ENCODE results near the gene S100A14. TPM values are rescaled to one million over a fixed set of nuclear protein-coding genes. Genes with fewer than 3 reads are reported as not detected.
A peak's percentile ranks its signal among the peaks of the same experiment; 100 is the strongest.

S100A14 gene
- total and polyA plus RNA-seq, 2 of the 4 experiments (the other 2 are of a cell fraction) = 0.10 TPM; not detected in 1

DNA sequence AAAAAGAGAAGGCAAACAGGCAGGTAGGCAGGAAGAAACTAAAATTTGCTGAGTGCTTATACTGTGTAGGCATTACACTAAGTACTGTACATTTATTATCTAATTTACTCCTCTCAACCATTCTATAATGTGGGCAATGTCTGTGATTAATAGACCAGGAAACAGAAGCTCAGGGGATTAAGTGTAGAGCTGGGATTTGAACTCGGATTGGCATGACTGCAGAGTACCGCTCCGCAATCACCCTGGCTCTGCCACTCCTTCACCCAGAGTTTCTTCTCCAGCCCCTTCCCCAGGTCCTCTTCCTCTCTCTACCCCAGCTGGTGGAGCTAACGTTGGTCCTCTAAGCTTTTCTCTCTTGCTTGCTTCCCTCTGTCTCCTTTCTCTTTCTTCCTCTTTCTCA is 39.0 kb downstream of the S100A14 start:
- in situ Hi-C loops (cut with MboI; ENCODE audit: low sequenced_read_pairs) = no loop called here

More for the DNA sequence above, 39.0 kb downstream of the S100A14 start:
- Histone ChIP-seq H3K4me3 (ENCODE audit: insufficient read depth, low read depth, low read length) (no peak overlapping the region), H2BK5ac (ENCODE audit: low read depth, low read length, poor library complexity, severe bottlenecking) (no peak overlapping the region), H2AFZ (replicated peaks; ENCODE audit: low read length, poor library complexity) (peak overlapping the region; percentile 63), H2BK15ac (ENCODE audit: low read depth, low read length) (no peak overlapping the region), H3K23ac (ENCODE audit: low read depth, low read length) (no peak overlapping the region), H3K79me1 (ENCODE audit: low read depth in 1 of 2, low read length in 2 of 2) (no peaks in the 10 kb centered on the region), H2BK20ac (ENCODE audit: low read depth, low read length) (0 out of 2 replicates have a peak overlapping the region, but pooled peaks have one; percentile 5), H2AK9ac (replicated peaks; ENCODE audit: low read depth, low read length, poor library complexity) (no peak overlapping the region), H3K36me3 (ENCODE audit: control insufficient read depth, insufficient read depth, low read length) (no peaks in the 10 kb centered on the region), H3K27ac (ENCODE audit: insufficient read depth, low read length) (no peak overlapping the region), H3K56ac (ENCODE audit: extremely low read depth, insufficient read depth, low read length) (no peak overlapping the region), H3K4ac (ENCODE audit: low read depth, low read length) (0 out of 2 replicates have a peak overlapping the region, but pooled peaks have one; percentile 27), H4K20me1 (ENCODE audit: insufficient read depth, low read length) (no peaks in the 10 kb centered on the region), H4K5ac (ENCODE audit: low read depth, low read length) (no peak overlapping the region), H3K9ac (ENCODE audit: low read depth, low read length) (no peak overlapping the region), H2AK5ac (ENCODE audit: low read depth, low read length) (peak overlapping the region; percentile 37; the same call in 1 of the 2 replicates), H4K8ac (ENCODE audit: low read depth in 2 of 2, low read length in 2 of 2) (no peak overlapping the region; a peak in 1 of 4 replicates), H4K91ac (ENCODE audit: insufficient read depth, low read depth, low read length) (no peak overlapping the region), H3K9me1 (ENCODE audit: insufficient read depth, low read length) (peaks cover 8% of the 10 kb centered on the region), H3K4me2 (ENCODE audit: low read depth, low read length) (no peak overlapping the region), H2BK120ac (ENCODE audit: low read depth, low read length) (peak overlapping the region; percentile 39; the same call in 1 of the 2 replicates), H3K9me3 (ENCODE audit: control insufficient read depth, insufficient read depth, low read length) (no peaks in the 10 kb centered on the region), H3K4me1 (ENCODE audit: control insufficient read depth, insufficient read depth, low read length) (peaks cover 15% of the 10 kb centered on the region), H3K27me3 (ENCODE audit: control insufficient read depth, insufficient read depth, low read length) (no peaks in the 10 kb centered on the region), H3K18ac (ENCODE audit: low read depth, low read length) (no peak overlapping the region), H3K14ac (replicated peaks; ENCODE audit: low read depth, low read length) (0 out of 2 replicates have a peak overlapping the region, but pooled peaks have one; percentile 45)
- TF ChIP-seq RCOR1 (IDR thresholded peaks at IDR 0.05; ENCODE audit: insufficient replicate concordance, low read length) (no peak), NFE2L2 (IDR thresholded peaks at IDR 0.05; ENCODE audit: low read depth, low read length) (no peak), FOS (IDR thresholded peaks at IDR 0.05; ENCODE audit: low read depth, low read length) (no peak), POLR2A (IDR thresholded peaks at IDR 0.05; ENCODE audit: low read depth, low read length) (no peak), BHLHE40 (IDR thresholded peaks at IDR 0.05; ENCODE audit: low read depth, low read length) (no peak), CEBPB (IDR thresholded peaks at IDR 0.05; ENCODE audit: low read depth, low read length) (no peak), RAD21 (IDR thresholded peaks at IDR 0.05; ENCODE audit: low read length) (no peak), MAFK (IDR thresholded peaks at IDR 0.05; ENCODE audit: low read depth, low read length) (no peak), CHD1 (IDR thresholded peaks at IDR 0.05; ENCODE audit: low read depth, low read length) (no peak), RFX5 (IDR thresholded peaks at IDR 0.05; ENCODE audit: low read depth, low read length) (no peak), SMC3 (IDR thresholded peaks at IDR 0.05; ENCODE audit: low read depth, low read length) (no peak), MXI1 (IDR thresholded peaks at IDR 0.05; ENCODE audit: borderline replicate concordance, low read depth, low read length) (no peak)
- TF ChIP-seq, protein P1, sequence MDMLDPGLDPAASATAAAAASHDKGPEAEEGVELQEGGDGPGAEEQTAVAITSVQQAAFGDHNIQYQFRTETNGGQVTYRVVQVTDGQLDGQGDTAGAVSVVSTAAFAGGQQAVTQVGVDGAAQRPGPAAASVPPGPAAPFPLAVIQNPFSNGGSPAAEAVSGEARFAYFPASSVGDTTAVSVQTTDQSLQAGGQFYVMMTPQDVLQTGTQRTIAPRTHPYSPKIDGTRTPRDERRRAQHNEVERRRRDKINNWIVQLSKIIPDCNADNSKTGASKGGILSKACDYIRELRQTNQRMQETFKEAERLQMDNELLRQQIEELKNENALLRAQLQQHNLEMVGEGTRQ (IDR thresholded peaks at IDR 0.05; ENCODE audit: low read depth, low read length) = no peak
- TF ChIP-seq, protein P2, sequence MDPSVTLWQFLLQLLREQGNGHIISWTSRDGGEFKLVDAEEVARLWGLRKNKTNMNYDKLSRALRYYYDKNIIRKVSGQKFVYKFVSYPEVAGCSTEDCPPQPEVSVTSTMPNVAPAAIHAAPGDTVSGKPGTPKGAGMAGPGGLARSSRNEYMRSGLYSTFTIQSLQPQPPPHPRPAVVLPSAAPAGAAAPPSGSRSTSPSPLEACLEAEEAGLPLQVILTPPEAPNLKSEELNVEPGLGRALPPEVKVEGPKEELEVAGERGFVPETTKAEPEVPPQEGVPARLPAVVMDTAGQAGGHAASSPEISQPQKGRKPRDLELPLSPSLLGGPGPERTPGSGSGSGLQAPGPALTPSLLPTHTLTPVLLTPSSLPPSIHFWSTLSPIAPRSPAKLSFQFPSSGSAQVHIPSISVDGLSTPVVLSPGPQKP (IDR thresholded peaks at IDR 0.05; ENCODE audit: borderline replicate concordance, low read depth, low read length) = no peak
- TF ChIP-seq, protein P3, sequence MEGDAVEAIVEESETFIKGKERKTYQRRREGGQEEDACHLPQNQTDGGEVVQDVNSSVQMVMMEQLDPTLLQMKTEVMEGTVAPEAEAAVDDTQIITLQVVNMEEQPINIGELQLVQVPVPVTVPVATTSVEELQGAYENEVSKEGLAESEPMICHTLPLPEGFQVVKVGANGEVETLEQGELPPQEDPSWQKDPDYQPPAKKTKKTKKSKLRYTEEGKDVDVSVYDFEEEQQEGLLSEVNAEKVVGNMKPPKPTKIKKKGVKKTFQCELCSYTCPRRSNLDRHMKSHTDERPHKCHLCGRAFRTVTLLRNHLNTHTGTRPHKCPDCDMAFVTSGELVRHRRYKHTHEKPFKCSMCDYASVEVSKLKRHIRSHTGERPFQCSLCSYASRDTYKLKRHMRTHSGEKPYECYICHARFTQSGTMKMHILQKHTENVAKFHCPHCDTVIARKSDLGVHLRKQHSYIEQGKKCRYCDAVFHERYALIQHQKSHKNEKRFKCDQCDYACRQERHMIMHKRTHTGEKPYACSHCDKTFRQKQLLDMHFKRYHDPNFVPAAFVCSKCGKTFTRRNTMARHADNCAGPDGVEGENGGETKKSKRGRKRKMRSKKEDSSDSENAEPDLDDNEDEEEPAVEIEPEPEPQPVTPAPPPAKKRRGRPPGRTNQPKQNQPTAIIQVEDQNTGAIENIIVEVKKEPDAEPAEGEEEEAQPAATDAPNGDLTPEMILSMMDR (conservative IDR thresholded peaks at IDR 0.05; ENCODE audit: low read depth, low read length) = no peak
- no peak for DNase-seq
- intact Hi-C loops (cut with micrococcal nuclease) = no loop called here
- no CpG with 5 or more reads among the region's 4 CpGs for WGBS, 2 experiments (ENCODE audit: extremely low coverage in 2 of 2, insufficient read length in 1 of 2)
- no peak for ATAC-seq (ENCODE audit: low read depth)
- ChIA-PET POLR2A (ENCODE audit: unreplicated experiment) (interaction anchor here (0.9 to 1.5 kb wide), 3 partner anchors 32 to 57 kb away, joined by 3 to 5 read pairs (median 5); partner anchors contain the start of gene CHTOP), CTCF (interaction anchor here (0.8 kb wide), 1 partner anchor 12 kb away, joined by 3 read pairs; no protein-coding TSS in a partner anchor)
- dilution Hi-C loops (cut with HindIII; ENCODE audit: low sequenced_read_pairs, unreplicated experiment) = no loop called here
- no TSS peak for BruUV-seq (replicated peaks)
